ENCODE measurements around the gene CCL5. TPM values are rescaled to one million over a fixed set of nuclear protein-coding genes. Genes with fewer than 3 reads are reported as not detected.

The CCL5 gene
- total RNA-seq, 1 experiment from 2014 or later: not detected

DNA sequence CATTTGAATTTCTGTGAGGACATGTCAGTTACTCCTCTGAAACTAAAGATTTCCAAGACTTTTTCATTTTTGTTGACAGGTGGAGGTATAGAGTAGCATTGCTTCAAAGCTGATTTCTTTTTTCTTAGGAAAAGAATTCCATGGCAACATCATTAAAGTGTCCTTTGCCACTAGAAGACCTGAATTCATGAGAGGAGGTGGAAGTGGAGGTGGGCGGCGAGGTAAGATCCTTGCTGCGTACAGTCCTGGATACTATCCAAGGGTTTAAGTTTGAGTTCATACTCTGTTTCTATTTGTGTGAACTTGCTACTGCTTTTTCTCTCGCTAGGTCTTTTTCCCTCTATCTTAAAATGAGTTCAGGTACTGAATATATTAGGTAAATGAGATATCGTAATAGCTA is 37.9 kb downstream of the CCL5 start:
- no peak overlapping the region for H3K4me3 ChIP-seq
- no peak overlapping the region for H3K27ac ChIP-seq
- no peaks in the 10 kb centered on the region for H3K4me1 ChIP-seq (replicated peaks)
- peaks cover 94% of the 10 kb centered on the region for H3K36me3 ChIP-seq
- no peaks in the 10 kb centered on the region; the same call in 1 of the 2 replicates for H3K27me3 ChIP-seq (replicated peaks)
- no peaks in the 10 kb centered on the region for H3K9me3 ChIP-seq (replicated peaks)
- DNase-seq (ENCODE audit: low read depth in 1 of 2, low spot score in 2 of 2): no peak

DNA sequence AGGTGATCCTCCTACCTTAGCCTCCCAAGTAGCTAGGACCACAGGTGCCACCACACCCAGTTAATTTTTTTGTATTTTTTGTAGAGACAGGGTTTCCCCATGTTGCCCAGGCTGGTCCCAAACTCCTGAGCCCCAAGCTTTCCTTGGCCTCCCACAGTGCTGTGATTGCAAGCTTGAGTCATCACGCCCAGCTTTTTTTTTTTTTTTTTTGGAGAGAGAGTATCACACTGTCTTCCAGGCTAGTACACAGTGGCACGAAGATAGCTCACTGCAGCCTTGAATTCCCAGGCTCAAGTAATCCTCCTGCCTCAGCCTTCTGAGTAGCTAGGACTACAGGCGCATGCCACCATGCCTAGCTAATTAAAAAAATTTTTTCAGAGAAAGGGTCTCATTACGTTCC is 38.7 kb downstream of the CCL5 start:
- Histone ChIP-seq H3K4me3 (no peak overlapping the region), H3K27me3 (replicated peaks) (no peaks in the 10 kb centered on the region; the same call in 1 of the 2 replicates), H3K4me1 (replicated peaks) (no peaks in the 10 kb centered on the region), H3K9me3 (replicated peaks) (no peaks in the 10 kb centered on the region), H3K36me3 (peaks cover 95% of the 10 kb centered on the region), H3K27ac (no peak overlapping the region)
- no peak for DNase-seq (ENCODE audit: low read depth in 1 of 2, low spot score in 2 of 2)

DNA sequence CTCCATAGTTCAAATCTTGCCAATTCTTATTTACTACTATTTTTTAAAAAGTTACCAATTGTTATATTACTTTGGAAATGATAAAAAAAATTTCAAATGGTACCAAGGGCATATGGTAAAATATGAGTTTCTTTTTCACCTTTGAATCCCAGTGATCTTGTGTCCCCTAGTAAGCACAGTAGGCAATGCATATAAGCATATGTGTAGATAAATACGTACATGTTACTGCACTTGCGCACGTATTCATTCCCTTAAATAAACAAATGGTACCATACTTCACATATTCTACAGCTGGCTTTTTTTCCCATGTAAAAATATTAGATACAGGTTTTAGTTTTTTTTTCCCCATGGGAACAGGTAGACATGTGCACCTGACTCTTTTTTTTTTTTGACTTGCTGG is 39.1 kb downstream of the CCL5 start:
- no peak for DNase-seq (ENCODE audit: low read depth in 1 of 2, low spot score in 2 of 2)
- Histone ChIP-seq H3K36me3 (peaks cover 95% of the 10 kb centered on the region), H3K4me1 (replicated peaks) (no peaks in the 10 kb centered on the region), H3K27me3 (replicated peaks) (no peaks in the 10 kb centered on the region; the same call in 1 of the 2 replicates), H3K27ac (no peak overlapping the region), H3K9me3 (replicated peaks) (no peaks in the 10 kb centered on the region), H3K4me3 (no peak overlapping the region)

DNA sequence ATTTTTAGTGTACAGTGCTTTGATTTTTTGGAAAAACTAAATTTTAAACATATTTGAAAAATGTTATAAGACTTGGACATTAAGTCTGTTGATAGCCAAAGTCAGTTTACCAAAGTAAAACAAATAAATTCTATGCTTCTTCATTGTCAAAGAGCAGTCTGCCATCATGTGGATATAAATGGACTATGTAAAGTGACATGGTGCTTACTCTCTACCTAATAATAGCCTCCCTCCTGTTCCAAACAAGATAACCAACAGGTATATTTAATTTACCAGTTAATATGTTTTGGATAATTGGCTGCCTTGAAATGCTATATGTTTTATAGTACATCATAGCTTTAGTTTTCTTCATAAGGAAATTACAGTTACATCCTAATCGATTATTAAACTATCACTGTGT is 55.0 kb downstream of the CCL5 start:
- H3K36me3 ChIP-seq: peaks cover 86% of the 10 kb centered on the region
- no peak overlapping the region for H3K27ac ChIP-seq
- H3K4me1 ChIP-seq (replicated peaks): no peaks in the 10 kb centered on the region
- no peak for DNase-seq (ENCODE audit: low read depth in 1 of 2, low spot score in 2 of 2)
- no peaks in the 10 kb centered on the region for H3K9me3 ChIP-seq (replicated peaks)
- H3K4me3 ChIP-seq: no peak overlapping the region
- no peaks in the 10 kb centered on the region for H3K27me3 ChIP-seq (replicated peaks)

Other genes starting within 250 kb of the CCL5 start
- 0.16 and 0.22 TPM in 2 replicates for gene RASL10B, start 148.7 kb downstream of the CCL5 start, total RNA-seq (2014; rRNA removed; shearing (Covaris generic))
- gene GAS2L2, start 127.1 kb downstream of the CCL5 start, total RNA-seq (2014; rRNA removed; shearing (Covaris generic)): not detected in 2 replicates
- not detected in 2 replicates for gene C17orf50, start 119.5 kb downstream of the CCL5 start, total RNA-seq (2014; rRNA removed; shearing (Covaris generic))
- gene MMP28, start 84.7 kb downstream of the CCL5 start, total RNA-seq (2014; rRNA removed; shearing (Covaris generic)): 2.9 and 8.3 TPM in 2 replicates
- gene TAF15, start 70.9 kb downstream of the CCL5 start, total RNA-seq (2014; rRNA removed; shearing (Covaris generic)): 15.5 and 33.6 TPM in 2 replicates
- gene HEATR9, start 11.5 kb downstream of the CCL5 start, total RNA-seq (2014; rRNA removed; shearing (Covaris generic)): not detected in 2 replicates
- 0.11 and 0.50 TPM in 2 replicates for gene RDM1, start 50.4 kb upstream of the CCL5 start, total RNA-seq (2014; rRNA removed; shearing (Covaris generic))
- not detected in 2 replicates for gene LYZL6, start 63.4 kb upstream of the CCL5 start, total RNA-seq (2014; rRNA removed; shearing (Covaris generic))
- gene CCL16, start 101.1 kb upstream of the CCL5 start, total RNA-seq (2014; rRNA removed; shearing (Covaris generic)): not detected in 2 replicates
- gene CCL14, start 106.4 kb upstream of the CCL5 start, total RNA-seq (2014; rRNA removed; shearing (Covaris generic)): not detected in 2 replicates
- gene CCL15, start 121.2 kb upstream of the CCL5 start, total RNA-seq (2014; rRNA removed; shearing (Covaris generic)): not detected in 2 replicates
- gene CCL23, start 137.6 kb upstream of the CCL5 start, total RNA-seq (2014; rRNA removed; shearing (Covaris generic)): not detected in 2 replicates
- gene CCL18, start 183.9 kb upstream of the CCL5 start, total RNA-seq (2014; rRNA removed; shearing (Covaris generic)): not detected in 2 replicates
- gene CCL3, start 209.8 kb upstream of the CCL5 start, total RNA-seq (2014; rRNA removed; shearing (Covaris generic)): not detected in 2 replicates
- not detected in 2 replicates for gene CCL4, start 223.5 kb upstream of the CCL5 start, total RNA-seq (2014; rRNA removed; shearing (Covaris generic))